Measurements from ENCODE around the gene MUC13.

DNA sequence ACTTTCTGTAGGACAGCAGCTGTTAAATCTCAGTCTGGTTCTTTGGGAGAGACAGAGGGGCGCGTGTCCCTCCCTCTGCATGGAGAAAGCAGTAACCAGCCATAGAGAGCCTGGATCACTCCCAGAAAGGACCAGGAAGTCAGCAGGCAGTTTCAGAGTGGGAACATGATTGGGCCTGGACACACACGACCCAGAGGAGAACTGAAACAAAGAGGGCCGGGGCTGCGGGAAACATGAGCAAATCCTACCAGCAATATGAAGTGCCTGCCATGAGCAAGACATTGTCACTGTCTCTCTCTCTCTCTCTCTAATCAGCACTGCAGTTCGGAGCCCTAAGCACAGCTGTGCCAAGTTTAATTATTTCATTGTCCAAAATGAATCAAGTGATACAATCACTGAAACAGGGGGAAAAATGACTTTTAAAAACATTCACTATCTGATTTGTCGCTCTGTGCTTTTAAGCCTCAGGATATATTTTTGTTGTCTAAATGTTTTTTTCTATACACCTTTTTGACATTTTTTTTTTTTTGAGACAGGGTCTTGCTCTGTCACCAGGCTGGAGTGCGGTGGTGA lies 17.6 kb downstream of the MUC13 start:
- no peak for TF ChIP-seq ESRRG (CRISPR knock-in tag; IDR thresholded peaks at IDR 0.05)
- TF ChIP-seq, protein P1, sequence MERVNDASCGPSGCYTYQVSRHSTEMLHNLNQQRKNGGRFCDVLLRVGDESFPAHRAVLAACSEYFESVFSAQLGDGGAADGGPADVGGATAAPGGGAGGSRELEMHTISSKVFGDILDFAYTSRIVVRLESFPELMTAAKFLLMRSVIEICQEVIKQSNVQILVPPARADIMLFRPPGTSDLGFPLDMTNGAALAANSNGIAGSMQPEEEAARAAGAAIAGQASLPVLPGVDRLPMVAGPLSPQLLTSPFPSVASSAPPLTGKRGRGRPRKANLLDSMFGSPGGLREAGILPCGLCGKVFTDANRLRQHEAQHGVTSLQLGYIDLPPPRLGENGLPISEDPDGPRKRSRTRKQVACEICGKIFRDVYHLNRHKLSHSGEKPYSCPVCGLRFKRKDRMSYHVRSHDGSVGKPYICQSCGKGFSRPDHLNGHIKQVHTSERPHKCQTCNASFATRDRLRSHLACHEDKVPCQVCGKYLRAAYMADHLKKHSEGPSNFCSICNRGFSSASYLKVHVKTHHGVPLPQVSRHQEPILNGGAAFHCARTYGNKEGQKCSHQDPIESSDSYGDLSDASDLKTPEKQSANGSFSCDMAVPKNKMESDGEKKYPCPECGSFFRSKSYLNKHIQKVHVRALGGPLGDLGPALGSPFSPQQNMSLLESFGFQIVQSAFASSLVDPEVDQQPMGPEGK (CRISPR knock-in tag; IDR thresholded peaks at IDR 0.05; ENCODE audit: borderline replicate concordance): no peak
- no peak for TF ChIP-seq ZFP3 (CRISPR knock-in tag; IDR thresholded peaks at IDR 0.05)
- no peak for TF ChIP-seq ZC3H10 (CRISPR knock-in tag; IDR thresholded peaks at IDR 0.05)
- TF ChIP-seq ZNF565 (CRISPR knock-in tag; conservative IDR thresholded peaks at IDR 0.05; ENCODE audit: low read depth): no peak
- TF ChIP-seq ZNF8 (CRISPR knock-in tag; IDR thresholded peaks at IDR 0.05): no peak
- TF ChIP-seq, protein P2, sequence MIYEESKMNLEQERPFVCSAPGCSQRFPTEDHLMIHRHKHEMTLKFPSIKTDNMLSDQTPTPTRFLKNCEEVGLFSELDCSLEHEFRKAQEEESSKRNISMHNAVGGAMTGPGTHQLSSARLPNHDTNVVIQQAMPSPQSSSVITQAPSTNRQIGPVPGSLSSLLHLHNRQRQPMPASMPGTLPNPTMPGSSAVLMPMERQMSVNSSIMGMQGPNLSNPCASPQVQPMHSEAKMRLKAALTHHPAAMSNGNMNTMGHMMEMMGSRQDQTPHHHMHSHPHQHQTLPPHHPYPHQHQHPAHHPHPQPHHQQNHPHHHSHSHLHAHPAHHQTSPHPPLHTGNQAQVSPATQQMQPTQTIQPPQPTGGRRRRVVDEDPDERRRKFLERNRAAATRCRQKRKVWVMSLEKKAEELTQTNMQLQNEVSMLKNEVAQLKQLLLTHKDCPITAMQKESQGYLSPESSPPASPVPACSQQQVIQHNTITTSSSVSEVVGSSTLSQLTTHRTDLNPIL (CRISPR knock-in tag; IDR thresholded peaks at IDR 0.05; ENCODE audit: low read depth): no peak
